Mesenchymal stem cell (in vitro differentiated cells and primary cell): ENCODE measurements around the gene SPATA2L.

Experiments used
- DNase-seq: peaks from one replicate; pipeline ENCODE4 v3.0.0-alpha.2; 2013
- H2AFZ ChIP-seq: one replicate; pipeline ENCODE4 v1.6.1; 2013; ENCODE audit warnings: low read depth, mild to moderate bottlenecking, control low read depth, inconsistent platforms, low read length, moderate library complexity
- H2AK5ac ChIP-seq: 2 replicates; pipeline ENCODE4 v1.6.1; 2013; ENCODE audit warnings: low read length, moderate library complexity, mild to moderate bottlenecking, inconsistent platforms; ENCODE audit not compliant: severe bottlenecking
- H2BK120ac ChIP-seq: one replicate; pipeline ENCODE4 v1.6.1; 2013; ENCODE audit warnings: low read depth, mild to moderate bottlenecking, inconsistent platforms, low read length, moderate library complexity
- H2BK12ac ChIP-seq, 2 experiments: one replicate each; pipeline ENCODE4 v1.6.1; 2013; ENCODE audit warnings: inconsistent platforms in 2 of 2, low read length in 2 of 2, mild to moderate bottlenecking in 2 of 2, moderate library complexity in 2 of 2, control low read depth in 1 of 2
- H2BK15ac ChIP-seq: one replicate; pipeline ENCODE4 v1.6.1; 2013; ENCODE audit warnings: mild to moderate bottlenecking, low read depth, inconsistent platforms; ENCODE audit not compliant: poor library complexity, severe bottlenecking
- H2BK5ac ChIP-seq: 2 replicates; pipeline ENCODE4 v1.6.1; 2013; ENCODE audit warnings: low read depth, mild to moderate bottlenecking, low read length, control low read depth, inconsistent platforms; ENCODE audit not compliant: poor library complexity, severe bottlenecking
- H3K14ac ChIP-seq, 2 experiments: one replicate each; pipeline ENCODE4 v1.6.1; 2013; ENCODE audit warnings: inconsistent platforms in 2 of 2, low read length in 2 of 2, control low read depth in 1 of 2, mild to moderate bottlenecking in 1 of 2, moderate library complexity in 1 of 2
- H3K18ac ChIP-seq, 2 experiments: one replicate each; pipeline ENCODE4 v1.6.1; 2013; ENCODE audit warnings: inconsistent platforms in 2 of 2, low read length in 2 of 2, control low read depth in 1 of 2, low read depth in 1 of 2, mild to moderate bottlenecking in 1 of 2
- H3K23ac ChIP-seq, 2 experiments: one replicate each; pipeline ENCODE4 v1.6.1; 2013; ENCODE audit warnings: inconsistent platforms in 2 of 2, low read length in 2 of 2, mild to moderate bottlenecking in 2 of 2, moderate library complexity in 2 of 2, control low read depth in 1 of 2
- H3K27ac ChIP-seq: 2 replicates; pipeline ENCODE4 v1.5.1; 2013; ENCODE audit warnings: mild to moderate bottlenecking, moderate library complexity, low read length, control low read depth, inconsistent platforms; ENCODE audit not compliant: poor library complexity, severe bottlenecking
- H3K27me3 ChIP-seq, 2 experiments: 2 replicates each; pipeline versions ENCODE4 v1.6.1 to v1.7.0; 2013; ENCODE audit warnings: low read length in 2 of 2, mild to moderate bottlenecking in 2 of 2, moderate library complexity in 2 of 2, control low read depth in 1 of 2, inconsistent platforms in 1 of 2; ENCODE audit not compliant: control insufficient read depth in 1 of 2, insufficient read depth in 1 of 2
- H3K36me3 ChIP-seq, 2 experiments: 2 replicates each; pipeline versions ENCODE4 v1.6.1 to v1.7.0; 2013; ENCODE audit warnings: low read length in 2 of 2, control low read depth in 1 of 2, inconsistent platforms in 1 of 2, low read depth in 1 of 2, mild to moderate bottlenecking in 1 of 2; ENCODE audit not compliant: insufficient read depth in 2 of 2, control insufficient read depth in 1 of 2
- H3K4ac ChIP-seq, 2 experiments: one replicate each; pipeline ENCODE4 v1.6.1; 2013; ENCODE audit warnings: inconsistent platforms in 2 of 2, low read length in 2 of 2, mild to moderate bottlenecking in 2 of 2, moderate library complexity in 2 of 2, control low read depth in 1 of 2, low read depth in 1 of 2
- H3K4me1 ChIP-seq: 2 replicates; pipeline ENCODE4 v1.6.1; 2013; ENCODE audit warnings: low read depth, low read length, control low read depth; ENCODE audit not compliant: control insufficient read depth, insufficient read depth
- H3K4me2 ChIP-seq: 2 replicates; pipeline ENCODE4 v1.6.1; 2013; ENCODE audit warnings: low read length, mild to moderate bottlenecking, inconsistent platforms; ENCODE audit not compliant: poor library complexity, severe bottlenecking
- H3K4me3 ChIP-seq, 2 experiments: 2 replicates each; pipeline versions ENCODE4 v1.5.1 to v1.7.0; 2013; ENCODE audit warnings: low read length in 2 of 2, mild to moderate bottlenecking in 2 of 2, control low read depth in 1 of 2, low read depth in 1 of 2; ENCODE audit not compliant: insufficient read depth in 1 of 2
- H3K79me1 ChIP-seq: replicated peaks from 2 replicates; pipeline ENCODE4 v1.6.1; 2013; ENCODE audit warnings: mild to moderate bottlenecking, control low read depth, low read length, inconsistent platforms; ENCODE audit not compliant: poor library complexity, severe bottlenecking
- H3K9ac ChIP-seq: 2 replicates; pipeline ENCODE4 v1.7.0; 2013; ENCODE audit warnings: mild to moderate bottlenecking, low read length, moderate library complexity
- H3K9me3 ChIP-seq: 2 replicates; pipeline ENCODE4 v1.7.0; 2013; ENCODE audit warnings: mild to moderate bottlenecking, low read length; ENCODE audit not compliant: control insufficient read depth
- H4K8ac ChIP-seq: one replicate; pipeline ENCODE4 v1.6.1; 2013; ENCODE audit warnings: inconsistent platforms, mild to moderate bottlenecking, low read length, moderate library complexity
- H4K91ac ChIP-seq: one replicate; pipeline ENCODE4 v1.6.1; 2013; ENCODE audit warnings: mild to moderate bottlenecking, low read length, inconsistent platforms
- WGBS: methylation state at CpG from one replicate; pipeline ENCODE4 v1.1.7; 2013; ENCODE audit warnings: mixed read lengths; 5-methylcytosine and 5-hydroxymethylcytosine counted together

Gene SPATA2L

GRCh38 chr16:89656435-89657121 lies 44.9 kb downstream of the SPATA2L start:
- Histone ChIP-seq H2AFZ (no peak overlapping the region), H3K18ac (no peak overlapping the region), H2BK120ac (peak overlapping the region; percentile 71), H3K23ac (peak overlapping the region in 1 of 2 experiments; percentile 70), H3K4me2 (peak overlapping the region; percentile 31), H3K4me1 (peaks cover 16% of the 10 kb centered on the region), H3K27ac (no peak overlapping the region), H3K9me3 (no peaks in the 10 kb centered on the region), H2AK5ac (no peak overlapping the region), H3K9ac (peak overlapping the region; percentile 93), H3K14ac (no peak overlapping the region), H2BK12ac (no peak overlapping the region), H3K36me3 (peaks cover 33 to 36% of the 10 kb centered on the region in 2 experiments), H4K91ac (no peak overlapping the region), H3K27me3 (no peaks in the 10 kb centered on the region), H3K79me1 (peaks cover 22% of the 10 kb centered on the region), H2BK5ac (no peak overlapping the region), H3K4ac (peak overlapping the region in 1 of 2 experiments; percentile 35), H4K8ac (no peak overlapping the region), H2BK15ac (no peak overlapping the region), H3K4me3 (peak overlapping the region; percentile 89 to 96)
- DNase-seq, result no peak
- 56% methylated on average over 32 of the region's 32 CpGs for WGBS

DNA sequence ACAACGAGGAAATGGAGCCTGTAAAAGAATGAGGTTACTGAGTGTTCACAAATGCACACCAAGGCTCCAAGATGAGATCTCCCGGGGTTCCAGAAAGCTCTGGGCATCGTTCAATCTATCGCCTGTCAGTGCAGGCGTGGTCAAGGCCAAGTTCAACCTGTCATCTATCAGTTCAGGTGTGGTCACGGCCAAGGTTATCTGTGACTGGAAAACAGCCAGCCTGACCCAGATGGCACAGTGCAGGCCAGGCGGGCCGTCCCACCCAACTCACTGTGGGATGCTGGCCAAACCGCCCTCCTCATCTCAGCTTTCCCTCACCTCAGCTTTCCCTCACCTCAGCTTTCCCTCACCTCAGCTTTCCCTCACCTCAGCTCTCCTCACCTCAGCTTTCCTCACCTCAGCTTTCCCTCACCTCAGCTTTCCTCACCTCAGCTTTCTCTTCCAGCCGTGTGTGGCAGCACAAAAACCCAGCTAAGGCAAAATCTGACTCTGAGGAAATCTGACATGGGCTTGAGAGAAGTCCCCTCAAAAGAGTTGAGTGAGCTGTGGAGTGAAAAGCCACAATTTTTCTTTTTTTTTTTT lies 46.4 kb downstream of the SPATA2L start:
- H3K4me3 ChIP-seq, result no peak overlapping the region
- H4K8ac ChIP-seq, result no peak overlapping the region
- H2BK15ac ChIP-seq, result no peak overlapping the region
- H3K18ac ChIP-seq, result no peak overlapping the region
- no peak overlapping the region for H3K23ac ChIP-seq
- H2AFZ ChIP-seq, result no peak overlapping the region
- H3K79me1 ChIP-seq, result peaks cover 17% of the 10 kb centered on the region
- H3K4ac ChIP-seq, result no peak overlapping the region
- H3K9ac ChIP-seq, result no peak overlapping the region
- H4K91ac ChIP-seq, result no peak overlapping the region
- no peak overlapping the region for H3K27ac ChIP-seq
- H3K14ac ChIP-seq, result no peak overlapping the region
- H3K36me3 ChIP-seq, result peaks cover 23 to 38% of the 10 kb centered on the region in 2 experiments
- H3K27me3 ChIP-seq, result no peaks in the 10 kb centered on the region
- DNase-seq, result no peak
- 96% methylated on average over 10 of the region's 10 CpGs for WGBS
- no peak overlapping the region for H2BK120ac ChIP-seq
- H2BK5ac ChIP-seq, result no peak overlapping the region
- H3K4me2 ChIP-seq, result no peak overlapping the region
- no peak overlapping the region for H2BK12ac ChIP-seq
- peaks cover 16% of the 10 kb centered on the region for H3K4me1 ChIP-seq
- H2AK5ac ChIP-seq, result no peak overlapping the region
- no peaks in the 10 kb centered on the region for H3K9me3 ChIP-seq

DNA sequence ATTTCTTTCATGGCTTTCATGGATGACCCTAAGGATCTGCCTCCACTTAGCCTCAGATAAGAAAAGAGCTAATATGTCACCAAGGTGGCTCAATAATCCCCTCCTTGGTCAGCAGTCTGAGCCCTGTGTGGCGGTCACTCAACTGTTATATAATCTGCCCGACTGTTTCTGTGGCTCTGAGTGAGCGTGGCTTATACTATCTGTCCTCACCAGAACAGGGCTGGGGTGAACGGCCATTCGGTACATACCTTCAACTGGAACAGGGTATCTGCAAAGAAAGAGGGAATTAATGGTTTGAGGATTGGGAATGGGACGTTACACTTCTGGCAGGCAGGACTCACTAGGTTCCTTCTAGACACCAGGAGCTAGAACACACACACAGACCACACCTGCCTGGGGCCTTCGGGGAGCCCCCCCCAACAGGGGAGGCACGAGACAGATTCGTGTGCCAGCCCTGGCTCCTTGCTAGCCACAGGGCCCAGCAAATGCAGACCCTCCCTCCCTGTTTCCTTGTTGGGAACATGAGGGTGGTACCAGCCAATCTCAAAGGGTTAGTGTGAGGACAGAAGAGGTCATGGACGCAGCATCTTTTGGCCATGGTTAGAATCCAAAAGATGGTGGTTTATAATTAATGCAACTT lies 47.7 kb downstream of the SPATA2L start:
- Histone ChIP-seq H3K27me3 (no peaks in the 10 kb centered on the region), H2BK15ac (no peak overlapping the region), H3K4ac (no peak overlapping the region), H4K91ac (no peak overlapping the region), H3K14ac (no peak overlapping the region), H2AFZ (no peak overlapping the region), H3K79me1 (peaks cover 9% of the 10 kb centered on the region), H4K8ac (no peak overlapping the region), H2BK120ac (no peak overlapping the region), H2BK12ac (no peak overlapping the region), H2BK5ac (no peak overlapping the region), H2AK5ac (no peak overlapping the region), H3K4me1 (peaks cover 12% of the 10 kb centered on the region), H3K27ac (no peak overlapping the region), H3K36me3 (peaks cover 24 to 48% of the 10 kb centered on the region in 2 experiments), H3K9ac (no peak overlapping the region), H3K9me3 (no peaks in the 10 kb centered on the region), H3K23ac (no peak overlapping the region), H3K18ac (no peak overlapping the region), H3K4me2 (no peak overlapping the region), H3K4me3 (no peak overlapping the region)
- 97% methylated on average over 8 of the region's 10 CpGs for WGBS
- DNase-seq, result no peak

DNA sequence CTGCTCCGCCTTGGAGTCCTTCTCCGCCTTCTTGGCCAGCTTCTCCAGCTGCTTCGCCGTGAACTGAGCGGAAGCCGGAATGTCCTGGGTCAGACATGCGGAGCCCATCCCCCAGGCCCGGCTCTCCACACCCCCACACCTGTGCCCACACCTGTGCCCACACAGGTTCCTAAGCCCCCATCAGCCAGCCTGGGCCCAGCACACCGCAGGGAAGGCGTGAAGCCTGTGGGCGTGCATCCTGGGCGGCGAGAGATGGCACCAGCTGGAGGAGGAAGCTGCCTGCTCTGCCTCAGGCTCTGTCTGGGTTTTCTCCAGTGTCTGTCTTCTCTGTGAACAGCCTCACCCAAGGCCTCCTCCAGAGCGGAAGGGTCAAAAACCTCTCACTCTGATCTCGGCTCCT lies 49.9 kb downstream of the SPATA2L start:
- DNase-seq, result no peak
- Histone ChIP-seq H3K4ac (no peak overlapping the region), H2BK12ac (no peak overlapping the region), H3K4me1 (peaks cover 6% of the 10 kb centered on the region), H3K36me3 (peaks cover 36 to 65% of the 10 kb centered on the region in 2 experiments), H3K4me3 (no peak overlapping the region), H3K4me2 (no peak overlapping the region), H2BK5ac (no peak overlapping the region), H3K27me3 (no peaks in the 10 kb centered on the region), H2BK120ac (no peak overlapping the region), H3K14ac (no peak overlapping the region), H2BK15ac (no peak overlapping the region), H3K18ac (no peak overlapping the region), H3K9ac (no peak overlapping the region), H3K79me1 (peaks cover 10% of the 10 kb centered on the region), H4K91ac (no peak overlapping the region), H2AFZ (no peak overlapping the region), H3K23ac (no peak overlapping the region), H3K9me3 (no peaks in the 10 kb centered on the region), H3K27ac (no peak overlapping the region), H4K8ac (no peak overlapping the region), H2AK5ac (no peak overlapping the region)
- 97% methylated on average over 15 of the region's 15 CpGs for WGBS
